Activated naive CD4-positive, alpha-beta T cell treated with Interleukin-2 at 50 U/mL for 16 hours (primary cell): Measurements from ENCODE around the gene TTYH3.
"Not testable (repeated sequence)": the region's sequence is repeated elsewhere in the genome, so short reads cannot be mapped to it uniquely, and the experiment has no call there.

ENCODE experiments used
- DNase-seq: peaks from one replicate; pipeline ENCODE4 v3.0.0-alpha.2; 2020

Gene TTYH3

GRCh38 chr7:2603044-2603965, 28.5 kb upstream of the TTYH3 start:
- DNase-seq, result no peak

- no peak for DNase-seq
These were observed 27.1 kb upstream of the TTYH3 start for GRCh38 chr7:2604608-2605174.

- DNase-seq, result no peak
These were observed 25.9 kb upstream of the TTYH3 start for GRCh38 chr7:2605608-2606538.

GRCh38 chr7:2606539-2606936, 25.2 kb upstream of the TTYH3 start:
- no peak for DNase-seq

GRCh38 chr7:2607122-2607922, 24.5 kb upstream of the TTYH3 start:
- no peak for DNase-seq

- DNase-seq, result no peak
These were observed 23.6 kb upstream of the TTYH3 start for GRCh38 chr7:2607923-2608904.

- no peak for DNase-seq
These were observed 22.8 kb upstream of the TTYH3 start for GRCh38 chr7:2608921-2609411.

GRCh38 chr7:2609646-2610045, 22.1 kb upstream of the TTYH3 start:
- not testable (repeated sequence) for DNase-seq

GRCh38 chr7:2610466-2610865, 21.3 kb upstream of the TTYH3 start:
- no peak for DNase-seq

GRCh38 chr7:2610898-2611297, 20.9 kb upstream of the TTYH3 start:
- DNase-seq, result no peak

GRCh38 chr7:2611401-2611800, 20.4 kb upstream of the TTYH3 start:
- DNase-seq, result no peak

- DNase-seq, result no peak
These were observed 19.9 kb upstream of the TTYH3 start for GRCh38 chr7:2611922-2612321.

GRCh38 chr7:2612445-2613097, 19.2 kb upstream of the TTYH3 start:
- DNase-seq, result no peak

- no peak for DNase-seq
These were observed 18.5 kb upstream of the TTYH3 start for GRCh38 chr7:2613098-2613930.

GRCh38 chr7:2613931-2614600, 17.7 kb upstream of the TTYH3 start:
- no peak for DNase-seq

- DNase-seq, result no peak
These were observed 17.0 kb upstream of the TTYH3 start for GRCh38 chr7:2614631-2615330.

- no peak for DNase-seq
These were observed 15.1 kb upstream of the TTYH3 start for GRCh38 chr7:2616387-2617324.
